AG20443 (cell line): ENCODE results near the gene ALK.

ENCODE experiments used
- DNase-seq: peaks from one replicate; pipeline ENCODE4 v3.0.0; 2012; ENCODE audit warnings: low spot score, mixed read lengths

ALK gene

GRCh38 chr2:29317077-29317517 lies 604.3 kb downstream of the ALK start:
- DNase-seq = no peak

- DNase-seq = peak; percentile 70
Observed at GRCh38 chr2:29314816-29315571, 606.4 kb downstream of the ALK start.

- no peak for DNase-seq
Observed at GRCh38 chr2:29311458-29311857, 609.9 kb downstream of the ALK start.

GRCh38 chr2:29310650-29311348 lies 610.6 kb downstream of the ALK start:
- no peak for DNase-seq

- peak; percentile 80 for DNase-seq
Observed at GRCh38 chr2:29309090-29310029, 612.0 kb downstream of the ALK start.

- DNase-seq = no peak
Observed at GRCh38 chr2:29308366-29308765, 613.0 kb downstream of the ALK start.

- DNase-seq = no peak
Observed at GRCh38 chr2:29307519-29307918, 613.9 kb downstream of the ALK start.

GRCh38 chr2:29305762-29306161 lies 615.6 kb downstream of the ALK start:
- DNase-seq = no peak

GRCh38 chr2:29304399-29305060 lies 616.9 kb downstream of the ALK start:
- no peak for DNase-seq

- DNase-seq = no peak
Observed at GRCh38 chr2:29296585-29296984, 624.8 kb downstream of the ALK start.

- peak; percentile 51 for DNase-seq
Observed at GRCh38 chr2:29295845-29296244, 625.5 kb downstream of the ALK start.

GRCh38 chr2:29293830-29294438 lies 627.5 kb downstream of the ALK start:
- peak; percentile 61 for DNase-seq

GRCh38 chr2:29290293-29291047 lies 630.9 kb downstream of the ALK start:
- DNase-seq = no peak

- no peak for DNase-seq
Observed at GRCh38 chr2:29284671-29285070, 636.7 kb downstream of the ALK start.

- no peak for DNase-seq
Observed at GRCh38 chr2:29281916-29282247, 639.5 kb downstream of the ALK start.

- DNase-seq = peak; percentile 25
Observed at GRCh38 chr2:29281086-29281915, 640.1 kb downstream of the ALK start.

- no peak for DNase-seq
Observed at GRCh38 chr2:29278966-29279365, 642.4 kb downstream of the ALK start.

- DNase-seq = no peak
Observed at GRCh38 chr2:29276151-29276550, 645.2 kb downstream of the ALK start.

GRCh38 chr2:29275186-29275585 lies 646.2 kb downstream of the ALK start:
- DNase-seq = no peak
